ENCODE data around the gene TUBD1. TPM values are rescaled to one million over a fixed set of nuclear protein-coding genes. Genes with fewer than 3 reads are reported as not detected.
"Not testable (repeated sequence)": the region's sequence is repeated elsewhere in the genome, so short reads cannot be mapped to it uniquely, and the experiment has no call there.

TUBD1 gene
- total RNA-seq, 2 experiments from 2014 or later = 12.3 to 13.8 TPM

DNA sequence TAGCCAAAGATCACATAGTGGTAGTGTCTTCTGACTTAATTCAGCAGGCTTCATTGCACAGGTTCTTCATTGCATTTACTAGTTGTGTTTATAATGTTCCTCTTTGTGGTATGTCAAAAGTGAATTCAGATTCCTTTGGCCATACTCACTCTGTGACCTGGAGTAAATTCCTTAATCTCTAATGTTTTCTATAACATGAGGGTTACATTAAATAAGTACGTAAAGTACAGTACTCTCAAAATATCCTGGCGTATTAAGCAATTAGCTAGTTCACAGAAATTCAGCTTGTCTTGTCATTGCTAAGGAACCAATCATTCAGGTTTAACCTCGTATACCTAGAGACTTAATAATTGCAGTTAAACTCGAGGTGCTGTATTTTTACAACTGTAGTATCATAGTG is 4.3 kb upstream of the TUBD1 start:
- Mint-ChIP-seq H3K36me3 (ENCODE audit: low read depth) (peaks cover 13% of the 10 kb centered on the region), H3K9me3 (no peaks in the 10 kb centered on the region), H3K4me1 (peaks cover 47% of the 10 kb centered on the region), H3K4me3 (no peak overlapping the region), H3K27me3 (no peaks in the 10 kb centered on the region), H3K27ac (no peak overlapping the region)
- no peak for DNase-seq
- POLR2A ChIA-PET = no interaction called here
- CTCF ChIA-PET = no interaction called here

GRCh38 chr17:59893676-59894100 is 945 bp upstream of the TUBD1 start:
- DNase-seq = peak; percentile 44
- Mint-ChIP-seq H3K27ac (peak overlapping the region; percentile 99), H3K36me3 (ENCODE audit: low read depth) (peaks cover 23% of the 10 kb centered on the region), H3K27me3 (no peaks in the 10 kb centered on the region), H3K4me1 (peaks cover 55% of the 10 kb centered on the region), H3K4me3 (peak overlapping the region; percentile 100), H3K9me3 (no peaks in the 10 kb centered on the region)
- ChIA-PET POLR2A (interaction anchor here (0.7 kb wide), 1 partner anchor 17 kb away, joined by 7 read pairs; no protein-coding TSS in a partner anchor), CTCF (interaction anchor here (0.6 to 1.4 kb wide), 5 partner anchors 12 to 404 kb away, joined by 3 to 4 read pairs (median 3); no protein-coding TSS in a partner anchor)

GRCh38 chr17:59892251-59892923 is 356 bp downstream of the TUBD1 start:
- DNase-seq = no peak
- Mint-ChIP-seq H3K4me3 (peak overlapping the region; percentile 100), H3K27ac (peak overlapping the region; percentile 99), H3K9me3 (no peaks in the 10 kb centered on the region), H3K36me3 (ENCODE audit: low read depth) (peaks cover 28% of the 10 kb centered on the region), H3K27me3 (no peaks in the 10 kb centered on the region), H3K4me1 (peaks cover 51% of the 10 kb centered on the region)
- ChIA-PET CTCF (interaction anchor here (0.5 to 1.3 kb wide), 4 partner anchors 18 to 515 kb away, joined by 3 to 5 read pairs (median 4); no protein-coding TSS in a partner anchor), POLR2A (interaction anchor here (0.6 kb wide), 1 partner anchor 273 kb away, joined by 3 read pairs; no protein-coding TSS in a partner anchor)

DNA sequence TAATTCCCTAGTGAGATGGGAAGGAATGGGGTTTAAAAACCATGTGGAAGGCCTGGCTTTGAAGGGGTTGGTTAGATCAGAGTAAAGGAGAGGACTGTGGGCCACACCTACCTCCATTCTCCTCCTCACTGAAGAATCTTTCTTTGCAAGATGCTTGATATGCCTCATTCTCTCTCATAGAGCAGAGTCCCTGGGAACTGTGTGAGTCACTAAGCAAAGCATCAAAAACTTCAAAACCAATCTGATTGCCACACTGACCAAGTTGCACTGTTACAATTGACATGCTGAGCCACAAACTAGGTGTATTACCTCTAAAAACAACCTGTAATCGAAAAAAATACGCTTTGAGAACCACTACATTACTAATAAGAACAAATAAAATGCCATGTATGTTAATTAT is 2.0 kb downstream of the TUBD1 start:
- H3K4me3 Mint-ChIP-seq = peak overlapping the region; percentile 24
- H3K9me3 Mint-ChIP-seq = no peaks in the 10 kb centered on the region
- CTCF ChIA-PET = no interaction called here
- H3K4me1 Mint-ChIP-seq = peaks cover 38% of the 10 kb centered on the region
- peaks cover 29% of the 10 kb centered on the region for H3K36me3 Mint-ChIP-seq (ENCODE audit: low read depth)
- POLR2A ChIA-PET = no interaction called here
- H3K27me3 Mint-ChIP-seq = no peaks in the 10 kb centered on the region
- H3K27ac Mint-ChIP-seq = peak overlapping the region; percentile 39
- no peak for DNase-seq

DNA sequence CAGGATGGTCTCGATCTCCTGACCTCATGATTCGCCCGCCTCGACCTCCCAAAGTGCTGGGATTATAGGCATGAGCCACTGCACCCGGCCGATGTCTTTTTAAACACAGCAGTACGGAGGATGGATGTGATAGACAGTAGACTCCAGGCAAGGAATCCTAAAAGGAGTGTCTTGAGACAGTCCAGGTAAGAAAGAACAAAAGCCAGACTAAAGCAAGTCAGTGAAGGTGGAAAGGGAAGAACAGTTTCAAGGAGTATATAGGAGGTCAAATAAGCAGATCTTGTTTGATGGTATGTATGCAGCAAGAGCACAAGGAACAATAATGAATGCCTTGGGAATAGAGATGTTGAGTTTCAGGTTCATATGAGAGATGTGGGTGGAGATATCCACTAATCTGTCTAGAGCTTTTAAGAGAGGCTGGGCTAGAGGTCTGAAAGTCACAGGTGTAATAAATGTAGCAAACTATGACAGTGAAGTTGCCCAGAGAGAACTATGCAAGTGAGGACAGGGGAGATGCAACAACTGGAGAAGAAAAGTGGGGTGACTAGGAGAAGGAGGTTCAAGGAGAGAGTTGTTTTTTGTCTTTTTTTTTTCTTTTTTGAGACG is 4.5 kb downstream of the TUBD1 start:
- no peaks in the 10 kb centered on the region for H3K27me3 Mint-ChIP-seq
- H3K36me3 Mint-ChIP-seq (ENCODE audit: low read depth) = peaks cover 42% of the 10 kb centered on the region
- H3K4me1 Mint-ChIP-seq = peaks cover 23% of the 10 kb centered on the region
- H3K4me3 Mint-ChIP-seq = no peak overlapping the region
- no peaks in the 10 kb centered on the region for H3K9me3 Mint-ChIP-seq
- CTCF ChIA-PET = interaction anchor here (0.6 to 0.8 kb wide), 2 partner anchors 41 to 141 kb away, joined by 3 to 4 read pairs; no protein-coding TSS in a partner anchor
- POLR2A ChIA-PET = no interaction called here
- H3K27ac Mint-ChIP-seq = no peak overlapping the region
- DNase-seq = no peak

DNA sequence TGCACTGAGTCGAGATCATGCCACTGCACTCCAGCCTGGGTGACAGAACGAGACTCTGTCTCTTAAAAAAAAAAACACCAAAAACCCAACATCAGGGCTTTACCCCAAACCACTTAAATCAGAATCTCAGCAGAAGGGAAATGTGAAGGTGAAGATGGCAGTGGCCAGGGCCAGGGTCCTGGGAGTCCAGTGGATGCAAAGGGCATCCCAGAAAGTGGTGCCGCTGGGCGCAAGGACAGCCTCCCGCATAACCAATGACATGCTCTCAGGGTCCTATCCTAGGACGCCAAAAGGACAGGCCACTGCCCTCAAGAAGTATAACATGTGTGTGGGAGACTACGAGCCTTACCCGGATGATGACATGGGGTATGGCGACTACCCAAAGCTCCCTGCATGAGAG is 7.9 kb downstream of the TUBD1 start:
- CTCF ChIA-PET = interaction anchor here (0.6 kb wide), 1 partner anchor 16 kb away, joined by 5 read pairs; no protein-coding TSS in a partner anchor
- Mint-ChIP-seq H3K4me3 (no peak overlapping the region), H3K4me1 (peaks cover 5% of the 10 kb centered on the region), H3K27me3 (no peaks in the 10 kb centered on the region), H3K9me3 (no peaks in the 10 kb centered on the region), H3K36me3 (ENCODE audit: low read depth) (peaks cover 38% of the 10 kb centered on the region), H3K27ac (no peak overlapping the region)
- DNase-seq = no peak
- POLR2A ChIA-PET = no interaction called here

GRCh38 chr17:59878624-59879023 is 14.1 kb downstream of the TUBD1 start:
- ChIA-PET POLR2A (no interaction called here), CTCF (interaction anchor here (0.6 kb wide), 1 partner anchor 168 kb away, joined by 3 read pairs; no protein-coding TSS in a partner anchor)
- no peaks in the 10 kb centered on the region for H3K27me3 Mint-ChIP-seq
- H3K36me3 Mint-ChIP-seq (ENCODE audit: low read depth) = peaks cover 26% of the 10 kb centered on the region
- DNase-seq = no peak
- H3K4me1 Mint-ChIP-seq = peaks cover 2% of the 10 kb centered on the region
- no peak overlapping the region for H3K4me3 Mint-ChIP-seq
- H3K9me3 Mint-ChIP-seq = no peaks in the 10 kb centered on the region
- H3K27ac Mint-ChIP-seq = no peak overlapping the region

DNA sequence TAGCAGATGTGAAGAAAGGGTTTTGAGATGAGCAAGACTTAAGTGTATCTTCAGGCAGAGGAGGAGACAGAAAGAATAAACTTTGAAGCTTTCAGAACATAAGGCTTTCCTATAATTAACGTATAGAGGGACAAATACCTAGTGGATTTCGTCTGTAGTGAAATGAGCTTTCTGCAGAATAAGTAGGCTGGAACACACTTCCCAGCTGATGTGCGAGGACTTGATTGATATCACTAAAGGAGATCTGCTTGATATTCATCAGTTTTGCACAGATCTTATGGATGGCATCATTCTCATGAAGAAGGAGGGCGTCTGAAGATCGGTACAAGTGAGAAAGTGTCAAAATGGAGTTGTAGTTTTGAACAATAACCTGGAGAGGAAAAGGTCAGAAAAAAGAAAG is 14.8 kb downstream of the TUBD1 start:
- no peak for DNase-seq
- Mint-ChIP-seq H3K9me3 (no peaks in the 10 kb centered on the region), H3K4me3 (no peak overlapping the region), H3K27ac (peak overlapping the region; percentile 22), H3K4me1 (peaks cover 2% of the 10 kb centered on the region), H3K36me3 (ENCODE audit: low read depth) (peaks cover 27% of the 10 kb centered on the region), H3K27me3 (no peaks in the 10 kb centered on the region)
- ChIA-PET POLR2A (interaction anchor here (0.6 kb wide), 1 partner anchor 174 kb away, joined by 6 read pairs; no protein-coding TSS in a partner anchor), CTCF (interaction anchor here (0.6 kb wide), 3 partner anchors 15 to 181 kb away, joined by 3 to 4 read pairs (median 3); no protein-coding TSS in a partner anchor)

GRCh38 chr17:59876107-59876506 is 16.6 kb downstream of the TUBD1 start:
- no peak for DNase-seq
- Mint-ChIP-seq H3K27me3 (no peaks in the 10 kb centered on the region), H3K36me3 (ENCODE audit: low read depth) (peaks cover 30% of the 10 kb centered on the region), H3K4me3 (no peak overlapping the region), H3K9me3 (no peaks in the 10 kb centered on the region), H3K27ac (no peak overlapping the region), H3K4me1 (peaks cover 2% of the 10 kb centered on the region)
- ChIA-PET POLR2A (interaction anchor here (0.6 to 0.7 kb wide), 2 partner anchors 16 to 18 kb away, joined by 3 to 7 read pairs; no protein-coding TSS in a partner anchor), CTCF (interaction anchor here (0.5 to 1.2 kb wide), 7 partner anchors 11 to 1301 kb away, joined by 3 to 4 read pairs (median 3); no protein-coding TSS in a partner anchor)

GRCh38 chr17:59874376-59874775 is 18.4 kb downstream of the TUBD1 start:
- Mint-ChIP-seq H3K36me3 (ENCODE audit: low read depth) (peaks cover 22% of the 10 kb centered on the region), H3K27ac (no peak overlapping the region), H3K27me3 (no peaks in the 10 kb centered on the region), H3K4me3 (no peak overlapping the region), H3K9me3 (no peaks in the 10 kb centered on the region), H3K4me1 (peaks cover 2% of the 10 kb centered on the region)
- CTCF ChIA-PET = interaction anchor here (0.6 kb wide), 1 partner anchor 18 kb away, joined by 4 read pairs; no protein-coding TSS in a partner anchor
- POLR2A ChIA-PET = no interaction called here
- DNase-seq = no peak

- POLR2A ChIA-PET, H3K4me3 Mint-ChIP-seq, H3K9me3 Mint-ChIP-seq, H3K4me1 Mint-ChIP-seq, DNase-seq, H3K27ac Mint-ChIP-seq, H3K27me3 Mint-ChIP-seq: not testable (repeated sequence)
- CTCF ChIA-PET = interaction anchor here (0.6 kb wide), 1 partner anchor 121 kb away, joined by 3 read pairs; no protein-coding TSS in a partner anchor
- peaks cover 24% of the 10 kb centered on the region for H3K36me3 Mint-ChIP-seq (ENCODE audit: low read depth)
Measured at GRCh38 chr17:59873414-59873813, 19.3 kb downstream of the TUBD1 start.

DNA sequence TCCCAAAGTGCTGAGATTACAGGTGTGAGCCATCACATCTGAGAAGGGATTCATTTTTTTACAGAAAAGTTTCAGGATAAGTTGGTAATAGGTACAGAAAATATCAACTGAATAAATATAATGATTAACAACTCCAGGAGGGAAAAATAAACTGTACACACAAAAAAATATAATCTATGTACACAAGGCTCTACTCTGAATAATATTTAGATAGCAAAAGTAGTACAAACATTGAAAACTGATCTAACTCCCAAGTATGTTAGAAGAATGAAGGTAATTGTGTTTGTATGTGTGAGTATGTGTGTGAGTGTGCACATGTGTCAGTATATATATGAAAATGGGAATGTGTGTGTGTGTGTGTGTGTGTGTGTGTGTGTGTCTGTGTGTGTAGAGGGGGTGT is 20.4 kb downstream of the TUBD1 start:
- ChIA-PET POLR2A (no interaction called here), CTCF (interaction anchor here (0.9 to 1.3 kb wide), 2 partner anchors 120 to 186 kb away, joined by 3 read pairs; no protein-coding TSS in a partner anchor)
- Mint-ChIP-seq H3K4me1 (no peaks in the 10 kb centered on the region), H3K4me3 (no peak overlapping the region), H3K27me3 (no peaks in the 10 kb centered on the region), H3K27ac (peak overlapping the region; percentile 39), H3K9me3 (no peaks in the 10 kb centered on the region), H3K36me3 (ENCODE audit: low read depth) (peaks cover 15% of the 10 kb centered on the region)
- DNase-seq = no peak

GRCh38 chr17:59870482-59870881 is 22.3 kb downstream of the TUBD1 start:
- POLR2A ChIA-PET = no interaction called here

More at GRCh38 chr17:59870482-59870881, 22.3 kb downstream of the TUBD1 start:
- CTCF ChIA-PET = interaction anchor here (1.2 to 1.8 kb wide), 3 partner anchors 11 to 184 kb away, joined by 3 to 5 read pairs (median 3); no protein-coding TSS in a partner anchor
- Mint-ChIP-seq H3K27me3 (no peaks in the 10 kb centered on the region), H3K4me1 (peaks cover 1% of the 10 kb centered on the region), H3K4me3 (no peak overlapping the region), H3K36me3 (ENCODE audit: low read depth) (peaks cover 15% of the 10 kb centered on the region), H3K9me3 (no peaks in the 10 kb centered on the region), H3K27ac (no peak overlapping the region)
- DNase-seq = no peak

All from activated CD4-positive, alpha-beta T cell treated with anti-CD3 and anti-CD28 coated beads, Interleukin-2, amount 10 ng/mL, durations not matched to agents 7 days and 5 days (primary cell).